OCI-LY3 (cell line): ENCODE data around the gene CD96.

ENCODE experiments used
- H2AFZ ChIP-seq: fragments of 200-600, 300-600 bp; shearing (Covaris generic); 2 replicates; pipeline ENCODE4 v1.6.0; 2014; ENCODE audit warnings: antibody characterized with exemption, low read depth, low read length
- H3K27ac ChIP-seq: fragments of 200-600, 300-600 bp; sonication (generic); 2 replicates; pipeline ENCODE4 v1.5.1; 2014; ENCODE audit warnings: mild to moderate bottlenecking, low read length, moderate library complexity, mixed read lengths
- H3K27me3 ChIP-seq: fragments of 200-600, 300-600 bp; sonication (generic); 2 replicates; pipeline ENCODE4 v1.6.1; 2014; ENCODE audit warnings: low read depth, low read length, mixed read lengths
- H3K36me3 ChIP-seq: fragments of 200-600, 300-600 bp; sonication (generic); replicated peaks from 2 replicates; pipeline ENCODE3; 2014; ENCODE audit warnings: low read depth, low read length, mixed read lengths
- H3K4me1 ChIP-seq: fragments of 300-600, 200-600 bp; sonication (generic); 2 replicates; pipeline ENCODE4 v1.6.1; 2014; ENCODE audit warnings: low read length, mixed read lengths
- H3K4me2 ChIP-seq: fragments of 200-600, 300-600 bp; sonication (generic); 2 replicates; pipeline ENCODE4 v1.6.1; 2014; ENCODE audit warnings: low read length, mixed read lengths
- H3K4me3 ChIP-seq: fragments of 300-600, 200-600 bp; sonication (generic); 2 replicates; pipeline ENCODE4 v1.5.1; 2014; ENCODE audit warnings: antibody characterized with exemption, mild to moderate bottlenecking, low read length, moderate library complexity
- H3K79me2 ChIP-seq: fragments of 300-600, 200-600 bp; shearing (Covaris generic); 2 replicates; pipeline ENCODE4 v1.6.1; 2014; ENCODE audit warnings: mild to moderate bottlenecking, low read length, mixed read lengths
- H3K9ac ChIP-seq: fragments of 300-600, 200-600 bp; shearing (Covaris generic); 2 replicates; pipeline ENCODE4 v1.6.0; 2014; ENCODE audit warnings: mild to moderate bottlenecking, low read length, moderate library complexity
- H3K9me3 ChIP-seq: fragments of 200-600, 300-600 bp; shearing (Covaris generic); 2 replicates; pipeline ENCODE4 v1.6.1; 2014; ENCODE audit warnings: low read length, mixed read lengths; ENCODE audit not compliant: insufficient read depth
- H4K20me1 ChIP-seq: fragments of 200-600, 300-600 bp; sonication (generic); 2 replicates; pipeline ENCODE4 v1.6.1; 2016; ENCODE audit warnings: low read length, mixed read lengths; ENCODE audit not compliant: insufficient read depth
- CTCF ChIP-seq: fragments of 200-600, 300-600 bp; sonication (generic); IDR thresholded peaks from 2 replicates; pipeline ENCODE4 v1.5.1; 2014; ENCODE audit warnings: antibody characterized with exemption, low read length, low read depth
- EZH2phosphoT487 ChIP-seq: fragments of 200-600 bp; shearing (Covaris generic); IDR thresholded peaks from 2 replicates; pipeline ENCODE4 v1.6.1; 2018; ENCODE audit warnings: antibody characterized with exemption, mixed run types, low read depth

CD96 gene

DNA sequence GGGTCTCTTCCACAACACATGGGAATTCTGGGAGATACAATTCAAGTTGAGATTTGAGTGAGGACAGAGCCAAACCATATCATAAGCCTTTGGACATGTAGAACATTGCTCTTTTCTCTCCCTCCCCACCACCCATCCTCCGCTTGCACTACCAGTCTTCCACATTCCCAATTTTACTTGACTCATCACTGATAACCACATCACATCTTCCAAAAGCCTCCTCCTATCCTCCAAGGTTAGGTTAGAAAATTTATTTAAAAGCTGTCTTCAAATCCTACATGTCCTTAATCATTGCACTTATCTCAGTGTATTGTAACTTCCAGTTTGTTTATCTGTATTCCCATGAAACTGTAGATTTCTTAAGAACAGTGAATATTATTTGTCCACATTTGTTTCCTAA, 42.7 kb downstream of the CD96 start:
- Histone ChIP-seq H3K27ac (no peak overlapping the region), H2AFZ (no peak overlapping the region), H3K9me3 (no peaks in the 10 kb centered on the region), H3K4me3 (no peak overlapping the region), H3K79me2 (no peaks in the 10 kb centered on the region), H3K9ac (no peak overlapping the region), H4K20me1 (no peaks in the 10 kb centered on the region), H3K4me2 (no peak overlapping the region), H3K36me3 (no peaks in the 10 kb centered on the region), H3K27me3 (no peaks in the 10 kb centered on the region), H3K4me1 (peaks cover 5% of the 10 kb centered on the region)
- TF ChIP-seq EZH2phosphoT487: no peak
- TF ChIP-seq CTCF: no peak

DNA sequence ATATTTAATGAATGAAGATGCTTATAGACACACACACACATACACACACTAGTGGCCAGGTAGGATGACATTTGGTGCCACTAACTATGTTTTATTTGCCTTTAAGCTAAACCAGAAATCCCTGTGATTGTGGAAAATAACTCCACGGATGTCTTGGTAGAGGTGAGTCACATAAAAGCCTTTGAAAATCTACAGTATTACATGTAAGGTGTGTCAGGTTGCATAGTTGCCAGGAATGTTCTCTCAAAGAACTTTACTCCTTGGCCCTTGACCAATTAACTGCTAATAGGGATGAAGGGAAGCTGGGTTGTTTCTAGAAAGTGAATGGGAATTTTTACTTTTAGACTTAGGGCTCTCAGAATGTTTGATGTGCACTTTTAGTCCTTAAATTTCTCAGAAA, 43.2 kb downstream of the CD96 start:
- H3K4me3 ChIP-seq: no peak overlapping the region
- H3K27ac ChIP-seq: no peak overlapping the region
- H3K4me1 ChIP-seq: peaks cover under 1% of the 10 kb centered on the region; the same call in 1 of the 2 replicates
- no peaks in the 10 kb centered on the region for H3K27me3 ChIP-seq
- no peaks in the 10 kb centered on the region for H3K9me3 ChIP-seq
- no peaks in the 10 kb centered on the region for H4K20me1 ChIP-seq
- no peaks in the 10 kb centered on the region for H3K79me2 ChIP-seq
- no peak overlapping the region for H2AFZ ChIP-seq
- H3K4me2 ChIP-seq: no peak overlapping the region
- no peaks in the 10 kb centered on the region for H3K36me3 ChIP-seq
- TF ChIP-seq CTCF: no peak
- no peak for TF ChIP-seq EZH2phosphoT487
- no peak overlapping the region for H3K9ac ChIP-seq

- no peak for TF ChIP-seq EZH2phosphoT487
- Histone ChIP-seq H3K27me3 (no peaks in the 10 kb centered on the region), H3K4me2 (no peak overlapping the region), H3K79me2 (no peaks in the 10 kb centered on the region), H4K20me1 (no peaks in the 10 kb centered on the region), H3K36me3 (no peaks in the 10 kb centered on the region), H3K9ac (no peak overlapping the region), H3K9me3 (no peaks in the 10 kb centered on the region), H2AFZ (no peak overlapping the region), H3K4me3 (no peak overlapping the region), H3K27ac (no peak overlapping the region), H3K4me1 (no peaks in the 10 kb centered on the region)
Measured at GRCh38 chr3:111588527-111588926, 46.5 kb downstream of the CD96 start.

- no peak overlapping the region for H3K4me3 ChIP-seq
- H3K4me2 ChIP-seq: no peak overlapping the region
- H3K9me3 ChIP-seq: no peaks in the 10 kb centered on the region
- no peaks in the 10 kb centered on the region for H3K36me3 ChIP-seq
- H3K4me1 ChIP-seq: peaks cover 8% of the 10 kb centered on the region
- no peaks in the 10 kb centered on the region for H3K27me3 ChIP-seq
- no peaks in the 10 kb centered on the region for H4K20me1 ChIP-seq
- no peak overlapping the region for H3K9ac ChIP-seq
- no peak overlapping the region for H3K27ac ChIP-seq
- TF ChIP-seq CTCF (no peak), EZH2phosphoT487 (no peak)
- no peaks in the 10 kb centered on the region for H3K79me2 ChIP-seq
- H2AFZ ChIP-seq: no peak overlapping the region
Measured at GRCh38 chr3:111589303-111590142, 47.5 kb downstream of the CD96 start.
